ENCODE data around the gene PADI3.

GRCh38 chr1:17265950-17266349, 17.1 kb downstream of the PADI3 start:
- TF ChIP-seq FOXJ3 (CRISPR knock-in tag; IDR thresholded peaks at IDR 0.05) (no peak), CTCF (IDR thresholded peaks at IDR 0.05) (no peak), NFIC (IDR thresholded peaks at IDR 0.05; ENCODE audit: borderline replicate concordance) (no peak), EZH2phosphoT487 (IDR thresholded peaks at IDR 0.05; ENCODE audit: borderline replicate concordance, low read depth) (no peak)
